Esophagus squamous epithelium (tissue), 5 donors: ENCODE results near the gene BMP5. TPM values are rescaled to one million over a fixed set of nuclear protein-coding genes. Genes with fewer than 3 reads are reported as not detected.

Experiments used
- DNase-seq: peaks from one replicate; lab custom pipeline; 2025; lab: John Stamatoyannopoulos, UW
- H3K27ac ChIP-seq, 4 donors: fragments of 200-600 bp; sonication (generic); one replicate each; pipeline ENCODE4 v1.5.1; 2016 to 2019; ENCODE audit warnings: mild to moderate bottlenecking in 1 of 4
- H3K27me3 ChIP-seq, 4 donors: fragments of 200-600 bp; sonication (generic); 1 replicate in 3 of 4; 2 replicates in 1 of 4; pipeline versions ENCODE4 v1.5.1 to v1.6.0; 2017 to 2021; ENCODE audit warnings: antibody characterized with exemption in 1 of 4
- H3K36me3 ChIP-seq, 3 donors: fragments of 200-600 bp; sonication (generic); one replicate each; pipeline ENCODE4 v1.5.1; 2016 to 2019
- H3K4me1 ChIP-seq, 3 donors: fragments of 200-600 bp; sonication (generic); one replicate each; pipeline ENCODE4 v1.5.1; 2017 to 2019
- H3K4me3 ChIP-seq, 4 donors: fragments of 200-600 bp; sonication (generic); 1 replicate in 3 of 4; 2 replicates in 1 of 4; pipeline ENCODE4 v1.5.1; 2016 to 2019; ENCODE audit warnings: mild to moderate bottlenecking in 2 of 4, moderate library complexity in 1 of 4
- H3K9me3 ChIP-seq, 3 donors: fragments of 200-600 bp; sonication (generic); one replicate each; pipeline ENCODE4 v1.5.1; 2016 to 2019
- CTCF ChIP-seq, 6 experiments: fragments of 450-650 bp in 4 of 6; fragments of 200-600 bp in 2 of 6; sonication (generic) in 2 of 6; IDR thresholded peaks; one replicate each; pipeline ENCODE4 v1.5.1; 2016 to 2019; ENCODE audit warnings: antibody characterized with exemption in 6 of 6, mild to moderate bottlenecking in 4 of 6, moderate library complexity in 4 of 6
- POLR2A ChIP-seq, 4 donors: fragments of 450-650 bp; IDR thresholded peaks; one replicate each; pipeline ENCODE4 v1.6.1; 2017; ENCODE audit warnings: antibody characterized with exemption in 4 of 4, mild to moderate bottlenecking in 4 of 4, moderate library complexity in 3 of 4
- WGBS, 2 donors: methylation state at CpG; one replicate each; pipeline ENCODE4 v1.1.5; 2018; 5-methylcytosine and 5-hydroxymethylcytosine counted together
- intact Hi-C: fragments of 100-400 bp; cut with DNase I; formaldehyde crosslinking; loops from one replicate; pipeline ENCODE4 v1.15.0; 2022
- total RNA-seq, 4 donors: library from RNA; depleted of rRNA; stranded (reverse); fragments of >200 nt; gene quantifications; one replicate each; pipeline ENCODE4 v1.1.0, GENCODE V29; 2016
- donor health status: DM: yes; HTN: yes; CAD: no.

Gene BMP5
- total RNA-seq, 4 donors from 2014 or later: 0.04 to 0.26 (median 0.15) TPM

GRCh38 chr6:55775029-55775318, 100.4 kb downstream of the BMP5 start:
- Histone ChIP-seq H3K36me3 (no peaks in the 10 kb centered on the region), H3K9me3 (no peaks in the 10 kb centered on the region), H3K27ac (no peak overlapping the region), H3K4me1 (no peaks in the 10 kb centered on the region), H3K4me3 (no peak overlapping the region), H3K27me3 (no peaks in the 10 kb centered on the region)
- TF ChIP-seq CTCF (IDR thresholded peaks at IDR 0.05) (no peak), POLR2A (IDR thresholded peaks at IDR 0.05) (no peak)
- DNase-seq: no peak
- intact Hi-C loops: no loop called here

GRCh38 chr6:55774286-55775028, 100.9 kb downstream of the BMP5 start:
- Histone ChIP-seq H3K36me3 (no peaks in the 10 kb centered on the region), H3K4me1 (no peaks in the 10 kb centered on the region), H3K27me3 (no peaks in the 10 kb centered on the region), H3K4me3 (no peak overlapping the region), H3K9me3 (no peaks in the 10 kb centered on the region), H3K27ac (no peak overlapping the region)
- no peak for TF ChIP-seq POLR2A (IDR thresholded peaks at IDR 0.05)
- TF ChIP-seq CTCF (IDR thresholded peaks at IDR 0.05): no peak
- WGBS, 2 donors: 57 to 85% methylated on average over 5 of the region's 5 CpGs
- DNase-seq: no peak
- intact Hi-C loops: no loop called here

- no peak for TF ChIP-seq POLR2A (IDR thresholded peaks at IDR 0.05)
- TF ChIP-seq CTCF (IDR thresholded peaks at IDR 0.05): no peak
- intact Hi-C loops: no loop called here
- Histone ChIP-seq H3K9me3 (no peaks in the 10 kb centered on the region), H3K36me3 (no peaks in the 10 kb centered on the region), H3K27me3 (no peaks in the 10 kb centered on the region), H3K27ac (no peak overlapping the region), H3K4me3 (no peak overlapping the region), H3K4me1 (no peaks in the 10 kb centered on the region)
- DNase-seq: no peak
- WGBS, 2 donors: 87 to 96% methylated on average over 9 of the region's 9 CpGs
Observed at GRCh38 chr6:55773620-55774216, 101.7 kb downstream of the BMP5 start.

GRCh38 chr6:55772730-55773129, 102.7 kb downstream of the BMP5 start:
- Histone ChIP-seq H3K27ac (no peak overlapping the region), H3K4me1 (no peaks in the 10 kb centered on the region), H3K27me3 (no peaks in the 10 kb centered on the region), H3K36me3 (no peaks in the 10 kb centered on the region), H3K4me3 (no peak overlapping the region), H3K9me3 (no peaks in the 10 kb centered on the region)
- TF ChIP-seq CTCF (IDR thresholded peaks at IDR 0.05): no peak
- TF ChIP-seq POLR2A (IDR thresholded peaks at IDR 0.05): no peak
- intact Hi-C loops: no loop called here
- WGBS, 2 donors: 70 to 75% methylated on average over 3 of the region's 3 CpGs
- no peak for DNase-seq

GRCh38 chr6:55759536-55759935, 115.9 kb downstream of the BMP5 start:
- H3K36me3 ChIP-seq: no peaks in the 10 kb centered on the region
- intact Hi-C loops: no loop called here
- WGBS, 2 donors: 68 to 70% methylated on average over 1 of the region's 1 CpG
- no peak for DNase-seq
- no peaks in the 10 kb centered on the region for H3K9me3 ChIP-seq
- no peak overlapping the region for H3K27ac ChIP-seq
- peaks cover 0 to 41% (median 6%) of the 10 kb centered on the region in 3 donors for H3K4me1 ChIP-seq
- H3K4me3 ChIP-seq: no peak overlapping the region
- H3K27me3 ChIP-seq: no peaks in the 10 kb centered on the region
- TF ChIP-seq CTCF (IDR thresholded peaks at IDR 0.05) (no peak), POLR2A (IDR thresholded peaks at IDR 0.05) (no peak)
